HCT116 (cell line): Measurements from ENCODE around the gene TIAM1.

Experiments
- POLR2A ChIP-seq: IDR thresholded peaks from 2 replicates; pipeline ENCODE4 v1.7.0; 2011; ENCODE audit warnings: borderline replicate concordance; ENCODE audit not compliant: insufficient read depth, insufficient read length; ENCODE audit errors: extremely low read depth
- POLR2AphosphoS5 ChIP-seq: IDR thresholded peaks from 2 replicates; pipeline ENCODE4 v1.6.1; 2011; ENCODE audit warnings: mild to moderate bottlenecking, low read depth, low read length, moderate library complexity
- SP1 ChIP-seq: IDR thresholded peaks from 2 replicates; pipeline ENCODE4 v1.6.1; 2012; ENCODE audit warnings: low read depth
- YY1 ChIP-seq: IDR thresholded peaks from 2 replicates; pipeline ENCODE4 v1.6.1; 2011; ENCODE audit warnings: low read length, low read depth, moderate library complexity, mild to moderate bottlenecking; ENCODE audit not compliant: insufficient replicate concordance; ENCODE audit errors: extremely low read depth
- ZNF274 ChIP-seq: fragments of 200-500 bp; sonication (Bioruptor generic); IDR thresholded peaks from 2 replicates; pipeline ENCODE4 v1.6.1; 2014; ENCODE audit warnings: mild to moderate bottlenecking, low read depth, low read length, inconsistent platforms
- TF ChIP-seq, protein P1 (sequence below), 3 experiments: fragments of 200-600 bp in 1 of 3; sonication (generic) in 1 of 3; IDR thresholded peaks in 2 of 3; conservative IDR thresholded peaks in 1 of 3; 2 replicates each; pipeline ENCODE4 v1.5.1; 2012 to 2017; ENCODE audit warnings: low read depth in 2 of 3, low read length in 2 of 3, antibody characterized with exemption in 1 of 3, borderline replicate concordance in 1 of 3, control low read depth in 1 of 3, mild to moderate bottlenecking in 1 of 3, mixed read lengths in 1 of 3, mixed run types in 1 of 3, moderate library complexity in 1 of 3; ENCODE audit not compliant: insufficient read depth in 1 of 3
- TF ChIP-seq, protein P2 (sequence below): IDR thresholded peaks from 2 replicates; pipeline ENCODE4 v1.6.1; 2011; ENCODE audit warnings: mild to moderate bottlenecking, low read length, moderate library complexity; ENCODE audit not compliant: insufficient replicate concordance; ENCODE audit errors: extremely low read depth
- TF ChIP-seq, protein P3 (sequence below): IDR thresholded peaks from 2 replicates; pipeline ENCODE4 v1.6.1; 2012

DNA sequence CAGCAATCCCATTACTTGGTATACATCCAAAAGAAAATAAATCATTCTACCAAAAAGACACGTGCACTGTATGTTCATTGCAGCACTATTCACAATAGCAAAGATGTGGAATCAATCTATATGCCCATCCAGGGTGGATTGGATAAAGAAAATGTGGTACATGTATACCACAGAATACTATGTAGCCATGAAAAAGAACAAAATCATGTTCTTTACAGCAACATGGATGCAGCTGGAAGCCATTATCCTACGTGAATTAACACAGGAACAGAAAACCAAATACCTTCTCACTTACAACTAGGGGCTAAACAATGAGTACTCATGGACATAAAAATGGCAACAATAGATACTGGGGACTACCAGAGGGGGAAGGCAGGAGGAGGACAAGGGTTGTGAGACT is 147.3 kb downstream of the TIAM1 start:
- TF ChIP-seq, protein P1, sequence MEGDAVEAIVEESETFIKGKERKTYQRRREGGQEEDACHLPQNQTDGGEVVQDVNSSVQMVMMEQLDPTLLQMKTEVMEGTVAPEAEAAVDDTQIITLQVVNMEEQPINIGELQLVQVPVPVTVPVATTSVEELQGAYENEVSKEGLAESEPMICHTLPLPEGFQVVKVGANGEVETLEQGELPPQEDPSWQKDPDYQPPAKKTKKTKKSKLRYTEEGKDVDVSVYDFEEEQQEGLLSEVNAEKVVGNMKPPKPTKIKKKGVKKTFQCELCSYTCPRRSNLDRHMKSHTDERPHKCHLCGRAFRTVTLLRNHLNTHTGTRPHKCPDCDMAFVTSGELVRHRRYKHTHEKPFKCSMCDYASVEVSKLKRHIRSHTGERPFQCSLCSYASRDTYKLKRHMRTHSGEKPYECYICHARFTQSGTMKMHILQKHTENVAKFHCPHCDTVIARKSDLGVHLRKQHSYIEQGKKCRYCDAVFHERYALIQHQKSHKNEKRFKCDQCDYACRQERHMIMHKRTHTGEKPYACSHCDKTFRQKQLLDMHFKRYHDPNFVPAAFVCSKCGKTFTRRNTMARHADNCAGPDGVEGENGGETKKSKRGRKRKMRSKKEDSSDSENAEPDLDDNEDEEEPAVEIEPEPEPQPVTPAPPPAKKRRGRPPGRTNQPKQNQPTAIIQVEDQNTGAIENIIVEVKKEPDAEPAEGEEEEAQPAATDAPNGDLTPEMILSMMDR (IDR thresholded peaks at IDR 0.05 in 2 of 3, conservative IDR thresholded peaks at IDR 0.05 in 1 of 3; ENCODE audit: borderline replicate concordance in 1 of 3, insufficient read depth in 1 of 3, low read depth in 2 of 3, low read length in 2 of 3) = no peak
- TF ChIP-seq POLR2AphosphoS5 (no peak), SP1 (no peak), POLR2A (no peak), YY1 (no peak), ZNF274 (no peak)
- TF ChIP-seq, protein P2, sequence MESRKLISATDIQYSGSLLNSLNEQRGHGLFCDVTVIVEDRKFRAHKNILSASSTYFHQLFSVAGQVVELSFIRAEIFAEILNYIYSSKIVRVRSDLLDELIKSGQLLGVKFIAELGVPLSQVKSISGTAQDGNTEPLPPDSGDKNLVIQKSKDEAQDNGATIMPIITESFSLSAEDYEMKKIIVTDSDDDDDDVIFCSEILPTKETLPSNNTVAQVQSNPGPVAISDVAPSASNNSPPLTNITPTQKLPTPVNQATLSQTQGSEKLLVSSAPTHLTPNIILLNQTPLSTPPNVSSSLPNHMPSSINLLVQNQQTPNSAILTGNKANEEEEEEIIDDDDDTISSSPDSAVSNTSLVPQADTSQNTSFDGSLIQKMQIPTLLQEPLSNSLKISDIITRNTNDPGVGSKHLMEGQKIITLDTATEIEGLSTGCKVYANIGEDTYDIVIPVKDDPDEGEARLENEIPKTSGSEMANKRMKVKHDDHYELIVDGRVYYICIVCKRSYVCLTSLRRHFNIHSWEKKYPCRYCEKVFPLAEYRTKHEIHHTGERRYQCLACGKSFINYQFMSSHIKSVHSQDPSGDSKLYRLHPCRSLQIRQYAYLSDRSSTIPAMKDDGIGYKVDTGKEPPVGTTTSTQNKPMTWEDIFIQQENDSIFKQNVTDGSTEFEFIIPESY = no peak
- TF ChIP-seq, protein P3, sequence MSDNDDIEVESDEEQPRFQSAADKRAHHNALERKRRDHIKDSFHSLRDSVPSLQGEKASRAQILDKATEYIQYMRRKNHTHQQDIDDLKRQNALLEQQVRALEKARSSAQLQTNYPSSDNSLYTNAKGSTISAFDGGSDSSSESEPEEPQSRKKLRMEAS = no peak
